Measurements from ENCODE around the gene SFTPA2.
"Not testable (repeated sequence)": the region's sequence is repeated elsewhere in the genome, so short reads cannot be mapped to it uniquely, and the experiment has no call there.

- TF ChIP-seq, protein P1, sequence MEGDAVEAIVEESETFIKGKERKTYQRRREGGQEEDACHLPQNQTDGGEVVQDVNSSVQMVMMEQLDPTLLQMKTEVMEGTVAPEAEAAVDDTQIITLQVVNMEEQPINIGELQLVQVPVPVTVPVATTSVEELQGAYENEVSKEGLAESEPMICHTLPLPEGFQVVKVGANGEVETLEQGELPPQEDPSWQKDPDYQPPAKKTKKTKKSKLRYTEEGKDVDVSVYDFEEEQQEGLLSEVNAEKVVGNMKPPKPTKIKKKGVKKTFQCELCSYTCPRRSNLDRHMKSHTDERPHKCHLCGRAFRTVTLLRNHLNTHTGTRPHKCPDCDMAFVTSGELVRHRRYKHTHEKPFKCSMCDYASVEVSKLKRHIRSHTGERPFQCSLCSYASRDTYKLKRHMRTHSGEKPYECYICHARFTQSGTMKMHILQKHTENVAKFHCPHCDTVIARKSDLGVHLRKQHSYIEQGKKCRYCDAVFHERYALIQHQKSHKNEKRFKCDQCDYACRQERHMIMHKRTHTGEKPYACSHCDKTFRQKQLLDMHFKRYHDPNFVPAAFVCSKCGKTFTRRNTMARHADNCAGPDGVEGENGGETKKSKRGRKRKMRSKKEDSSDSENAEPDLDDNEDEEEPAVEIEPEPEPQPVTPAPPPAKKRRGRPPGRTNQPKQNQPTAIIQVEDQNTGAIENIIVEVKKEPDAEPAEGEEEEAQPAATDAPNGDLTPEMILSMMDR (IDR thresholded peaks at IDR 0.05) = not testable (repeated sequence)
- not testable (repeated sequence) for TF ChIP-seq POLR2AphosphoS5, POLR2A, EP300 (IDR thresholded peaks at IDR 0.05)
Measured at GRCh38 chr10:79508245-79508644, 52.0 kb downstream of the SFTPA2 start.

Data from suprapubic skin (tissue), 4 donors.